Measurements from ENCODE around the gene TNIP3.
"Not testable (repeated sequence)": the region's sequence is repeated elsewhere in the genome, so short reads cannot be mapped to it uniquely, and the experiment has no call there.

Gene TNIP3

GRCh38 chr4:121183989-121184388 is 19.9 kb upstream of the TNIP3 start:
- TF ChIP-seq FOXP2 (optimal IDR thresholded peaks at IDR 0.05; ENCODE audit: control extremely low read depth, extremely low read length, insufficient read depth) (no peak), POLR2AphosphoS5 (IDR thresholded peaks at IDR 0.05; ENCODE audit: borderline replicate concordance, low read depth, low read length) (no peak), EZH2 (IDR thresholded peaks at IDR 0.05) (no peak)
- Histone ChIP-seq H3K4me3 (no peak overlapping the region), H3K36me3 (ENCODE audit: insufficient read depth, low read length) (no peaks in the 10 kb centered on the region), H3K9me3 (ENCODE audit: low read depth, low read length) (no peaks in the 10 kb centered on the region), H3K27ac (no peak overlapping the region), H3K9ac (ENCODE audit: insufficient read length) (no peak overlapping the region)
- no peak for DNase-seq (ENCODE audit: low read depth, low spot score)

- DNase-seq (ENCODE audit: low read depth, low spot score) = no peak
- Histone ChIP-seq H3K27ac (no peak overlapping the region), H3K36me3 (ENCODE audit: insufficient read depth, low read length) (no peaks in the 10 kb centered on the region), H3K4me3 (no peak overlapping the region), H3K9ac (ENCODE audit: insufficient read length) (no peak overlapping the region), H3K9me3 (ENCODE audit: low read depth, low read length) (no peaks in the 10 kb centered on the region)
- TF ChIP-seq FOXP2 (optimal IDR thresholded peaks at IDR 0.05; ENCODE audit: control extremely low read depth, extremely low read length, insufficient read depth) = no peak
- no peak for TF ChIP-seq EZH2 (IDR thresholded peaks at IDR 0.05)
Measured at GRCh38 chr4:121183361-121183760, 19.2 kb upstream of the TNIP3 start.

GRCh38 chr4:121182296-121182695 is 18.2 kb upstream of the TNIP3 start:
- no peak for DNase-seq (ENCODE audit: low read depth, low spot score)
- no peaks in the 10 kb centered on the region for H3K9me3 ChIP-seq (ENCODE audit: low read depth, low read length)
- H3K36me3 ChIP-seq (ENCODE audit: insufficient read depth, low read length) = no peaks in the 10 kb centered on the region
- TF ChIP-seq EZH2 (IDR thresholded peaks at IDR 0.05) = no peak
- no peak for TF ChIP-seq POLR2AphosphoS5 (IDR thresholded peaks at IDR 0.05; ENCODE audit: borderline replicate concordance, low read depth, low read length)
- no peak for TF ChIP-seq FOXP2 (optimal IDR thresholded peaks at IDR 0.05; ENCODE audit: control extremely low read depth, extremely low read length, insufficient read depth)
- H3K27ac ChIP-seq = 0 out of 2 replicates have a peak overlapping the region, but pooled peaks have one; percentile 28
- H3K9ac ChIP-seq (ENCODE audit: insufficient read length) = no peak overlapping the region
- no peak overlapping the region for H3K4me3 ChIP-seq

- TF ChIP-seq EZH2 (IDR thresholded peaks at IDR 0.05) (no peak), FOXP2 (optimal IDR thresholded peaks at IDR 0.05; ENCODE audit: control extremely low read depth, extremely low read length, insufficient read depth) (no peak), POLR2AphosphoS5 (IDR thresholded peaks at IDR 0.05; ENCODE audit: borderline replicate concordance, low read depth, low read length) (no peak)
- Histone ChIP-seq H3K9ac (ENCODE audit: insufficient read length) (no peak overlapping the region), H3K36me3 (ENCODE audit: insufficient read depth, low read length) (no peaks in the 10 kb centered on the region), H3K9me3 (ENCODE audit: low read depth, low read length) (no peaks in the 10 kb centered on the region), H3K4me3 (no peak overlapping the region), H3K27ac (no peak overlapping the region)
- DNase-seq (ENCODE audit: low read depth, low spot score) = no peak
Measured at GRCh38 chr4:121181493-121181892, 17.4 kb upstream of the TNIP3 start.

GRCh38 chr4:121180558-121180957 is 16.4 kb upstream of the TNIP3 start:
- Histone ChIP-seq H3K9ac (ENCODE audit: insufficient read length) (no peak overlapping the region), H3K27ac (no peak overlapping the region), H3K4me3 (no peak overlapping the region), H3K36me3 (ENCODE audit: insufficient read depth, low read length) (no peaks in the 10 kb centered on the region), H3K9me3 (ENCODE audit: low read depth, low read length) (no peaks in the 10 kb centered on the region)
- TF ChIP-seq POLR2AphosphoS5 (IDR thresholded peaks at IDR 0.05; ENCODE audit: borderline replicate concordance, low read depth, low read length) (no peak), FOXP2 (optimal IDR thresholded peaks at IDR 0.05; ENCODE audit: control extremely low read depth, extremely low read length, insufficient read depth) (no peak), EZH2 (IDR thresholded peaks at IDR 0.05) (no peak)
- no peak for DNase-seq (ENCODE audit: low read depth, low spot score)

GRCh38 chr4:121177246-121178137 is 13.4 kb upstream of the TNIP3 start:
- Histone ChIP-seq H3K27ac (no peak overlapping the region), H3K36me3 (ENCODE audit: insufficient read depth, low read length) (no peaks in the 10 kb centered on the region), H3K4me3 (no peak overlapping the region), H3K9ac (ENCODE audit: insufficient read length) (no peak overlapping the region), H3K9me3 (ENCODE audit: low read depth, low read length) (no peaks in the 10 kb centered on the region)
- TF ChIP-seq POLR2AphosphoS5 (IDR thresholded peaks at IDR 0.05; ENCODE audit: borderline replicate concordance, low read depth, low read length) (no peak), FOXP2 (optimal IDR thresholded peaks at IDR 0.05; ENCODE audit: control extremely low read depth, extremely low read length, insufficient read depth) (no peak), EZH2 (IDR thresholded peaks at IDR 0.05) (no peak)
- no peak for DNase-seq (ENCODE audit: low read depth, low spot score)

GRCh38 chr4:121176082-121176934 is 12.2 kb upstream of the TNIP3 start:
- Histone ChIP-seq H3K4me3 (no peak overlapping the region), H3K9ac (ENCODE audit: insufficient read length) (no peak overlapping the region), H3K27ac (no peak overlapping the region), H3K36me3 (ENCODE audit: insufficient read depth, low read length) (no peaks in the 10 kb centered on the region), H3K9me3 (ENCODE audit: low read depth, low read length) (no peaks in the 10 kb centered on the region)
- DNase-seq (ENCODE audit: low read depth, low spot score) = no peak
- TF ChIP-seq EZH2 (IDR thresholded peaks at IDR 0.05) (no peak), FOXP2 (optimal IDR thresholded peaks at IDR 0.05; ENCODE audit: control extremely low read depth, extremely low read length, insufficient read depth) (no peak), POLR2AphosphoS5 (IDR thresholded peaks at IDR 0.05; ENCODE audit: borderline replicate concordance, low read depth, low read length) (no peak)

GRCh38 chr4:121171477-121171876 is 7.4 kb upstream of the TNIP3 start:
- not testable (repeated sequence) for H3K36me3 ChIP-seq (ENCODE audit: insufficient read depth, low read length); H3K9me3 ChIP-seq (ENCODE audit: low read depth, low read length); H3K27ac ChIP-seq; H3K9ac ChIP-seq (ENCODE audit: insufficient read length); H3K4me3 ChIP-seq; DNase-seq (ENCODE audit: low read depth, low spot score)

All from SK-N-MC (cell line).